Adrenal gland (tissue), 5 donors: ENCODE measurements around the gene UBN2.
"Not testable (repeated sequence)": the region's sequence is repeated elsewhere in the genome, so short reads cannot be mapped to it uniquely, and the experiment has no call there.

ENCODE experiments used
- CTCF ChIP-seq, 6 experiments: fragments of 450-650 bp in 4 of 6; fragments of 200-600 bp in 2 of 6; sonication (generic) in 1 of 6; IDR thresholded peaks; 1 replicate in 5 of 6; 2 replicates in 1 of 6; pipeline versions ENCODE4 v1.5.1 to v1.8.0; 2016 to 2021; ENCODE audit warnings: antibody characterized with exemption in 6 of 6, mild to moderate bottlenecking in 2 of 6, moderate library complexity in 1 of 6
- POLR2A ChIP-seq, 2 donors: fragments of 450-650 bp; IDR thresholded peaks; one replicate each; pipeline ENCODE4 v1.6.1; 2017; ENCODE audit warnings: antibody characterized with exemption in 2 of 2, mild to moderate bottlenecking in 2 of 2, moderate library complexity in 1 of 2
- donor health status: DM: no; HTN: no; CAD: no.

DNA sequence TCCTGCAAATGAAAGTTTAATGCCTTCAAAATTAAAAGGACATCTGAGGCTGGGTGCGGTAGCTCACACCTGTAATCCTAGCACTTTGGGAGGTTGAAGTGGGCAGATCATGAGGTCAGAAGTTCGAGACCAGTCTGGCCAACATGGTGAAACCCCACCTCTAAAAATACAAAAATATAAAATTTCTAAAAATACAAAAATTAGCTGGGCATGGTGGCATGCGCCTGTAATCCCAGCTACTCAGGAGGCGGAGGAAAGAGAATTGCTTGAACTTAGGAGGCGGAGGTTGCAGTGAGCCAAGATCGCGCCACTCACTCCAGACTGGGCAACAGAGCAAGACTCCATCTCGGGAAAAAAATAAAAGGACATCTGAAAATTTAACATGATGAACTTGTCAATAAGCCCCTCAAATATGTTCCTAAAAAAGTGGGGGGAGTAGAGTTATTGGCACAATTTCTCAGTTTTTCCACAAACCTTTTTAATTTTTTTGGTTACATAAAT, 4.0 kb upstream of the UBN2 start:
- not testable (repeated sequence) for TF ChIP-seq POLR2A, CTCF (IDR thresholded peaks at IDR 0.05)
